ENCODE measurements around the gene TLL2.

Gene TLL2

GRCh38 chr10:96500050-96500449 is 13.7 kb downstream of the TLL2 start:
- ChIA-PET POLR2A (ENCODE audit: low non-redundant PET) (no interaction called here), CTCF (interaction anchor here (0.7 to 1.4 kb wide), 2 partner anchors 11 to 134 kb away, joined by 3 to 11 read pairs; no protein-coding TSS in a partner anchor)
- no peak overlapping the region for H3K27ac ChIP-seq
- TF ChIP-seq CTCF (conservative IDR thresholded peaks at IDR 0.05; ENCODE audit: low read depth): no peak
- no peak for DNase-seq (ENCODE audit: low spot score)

- POLR2A ChIA-PET (ENCODE audit: low non-redundant PET): no interaction called here
Observed at GRCh38 chr10:96497391-96497790, 16.3 kb downstream of the TLL2 start.

GRCh38 chr10:96496281-96496925 is 17.3 kb downstream of the TLL2 start:
- POLR2A ChIA-PET (ENCODE audit: low non-redundant PET): no interaction called here
- CTCF ChIA-PET: interaction anchor here (1.1 to 1.2 kb wide), 2 partner anchors 10 to 17 kb away, joined by 4 to 5 read pairs; partner anchors contain the start of gene TLL2
- H3K27ac ChIP-seq: no peak overlapping the region
- no peak for DNase-seq (ENCODE audit: low spot score)
- no peak for TF ChIP-seq CTCF (conservative IDR thresholded peaks at IDR 0.05; ENCODE audit: low read depth)

More at GRCh38 chr10:96497391-96497790, 16.3 kb downstream of the TLL2 start:
- no peak overlapping the region for H3K27ac ChIP-seq
- CTCF ChIA-PET: interaction anchor here (1.7 kb wide), 1 partner anchor 16 kb away, joined by 8 read pairs; the partner anchor contains the start of gene TLL2
- TF ChIP-seq CTCF (conservative IDR thresholded peaks at IDR 0.05; ENCODE audit: low read depth): no peak
- DNase-seq (ENCODE audit: low spot score): no peak

- ChIA-PET POLR2A (ENCODE audit: low non-redundant PET) (no interaction called here), CTCF (interaction anchor here (1.1 to 1.2 kb wide), 2 partner anchors 11 to 18 kb away, joined by 4 to 5 read pairs; partner anchors contain the start of gene TLL2)
- TF ChIP-seq CTCF (conservative IDR thresholded peaks at IDR 0.05; ENCODE audit: low read depth): no peak
- no peak for DNase-seq (ENCODE audit: low spot score)
- no peak overlapping the region for H3K27ac ChIP-seq
Observed at GRCh38 chr10:96495544-96495943, 18.2 kb downstream of the TLL2 start.

- TF ChIP-seq CTCF (conservative IDR thresholded peaks at IDR 0.05; ENCODE audit: low read depth): no peak
- DNase-seq (ENCODE audit: low spot score): no peak
- ChIA-PET CTCF (interaction anchor here (1.0 kb wide), 1 partner anchor 19 kb away, joined by 3 read pairs; no protein-coding TSS in a partner anchor), POLR2A (ENCODE audit: low non-redundant PET) (interaction anchor here (0.5 kb wide), 1 partner anchor 82 kb away, joined by 3 read pairs; no protein-coding TSS in a partner anchor)
- no peak overlapping the region for H3K27ac ChIP-seq
Observed at GRCh38 chr10:96494694-96495093, 19.0 kb downstream of the TLL2 start.

GRCh38 chr10:96493871-96494525 is 19.7 kb downstream of the TLL2 start:
- CTCF ChIA-PET: interaction anchor here (1.0 kb wide), 1 partner anchor 19 kb away, joined by 3 read pairs; no protein-coding TSS in a partner anchor
- DNase-seq (ENCODE audit: low spot score): no peak
- H3K27ac ChIP-seq: no peak overlapping the region
- POLR2A ChIA-PET (ENCODE audit: low non-redundant PET): no interaction called here
- TF ChIP-seq CTCF (conservative IDR thresholded peaks at IDR 0.05; ENCODE audit: low read depth): no peak
